Heart left ventricle (tissue), 16 donors: ENCODE measurements around the gene PLCB2. TPM values are rescaled to one million over a fixed set of nuclear protein-coding genes. Genes with fewer than 3 reads are reported as not detected.

ENCODE experiments used
- ATAC-seq, 4 donors: fragments of 200-7000 bp; cut with Tn5 transposase; one replicate each; pipeline ENCODE4 v1.9.1; 2020 to 2022; ENCODE audit warnings: moderate library complexity in 4 of 4, mild to moderate bottlenecking in 3 of 4, moderate number of reproducible peaks in 1 of 4
- DNase-seq, 5 donors: peaks; one replicate each; pipeline ENCODE4 v3.0.0-alpha.2; 2020
- H3K27ac ChIP-seq, 12 donors: fragments of 200-600 bp; sonication (generic) in 4 of 12; one replicate each; pipeline versions ENCODE4 v1.5.0 to v1.8.0; 2016 to 2022; ENCODE audit warnings: mild to moderate bottlenecking in 2 of 12
- H3K27me3 ChIP-seq, 9 donors: fragments of 200-600 bp; sonication (generic) in 2 of 9; one replicate each; pipeline versions ENCODE4 v1.5.1 to v1.8.0; 2016 to 2022; ENCODE audit warnings: mild to moderate bottlenecking in 3 of 9
- H3K36me3 ChIP-seq, 9 donors: fragments of 200-600 bp; sonication (generic) in 2 of 9; one replicate each; pipeline versions ENCODE4 v1.5.0 to v1.8.0; 2018 to 2022; ENCODE audit warnings: mild to moderate bottlenecking in 2 of 9
- H3K4me1 ChIP-seq, 12 donors: fragments of 200-600 bp; sonication (generic) in 4 of 12; one replicate each; pipeline versions ENCODE4 v1.5.0 to v1.8.0; 2016 to 2022; ENCODE audit warnings: mild to moderate bottlenecking in 3 of 12
- H3K4me3 ChIP-seq, 12 donors: fragments of 200-600 bp; sonication (generic) in 4 of 12; one replicate each; pipeline versions ENCODE4 v1.5.0 to v1.8.0; 2017 to 2022; ENCODE audit warnings: mild to moderate bottlenecking in 9 of 12, moderate library complexity in 4 of 12
- H3K9me3 ChIP-seq, 12 donors: fragments of 200-600 bp; sonication (generic) in 4 of 12; one replicate each; pipeline versions ENCODE4 v1.5.0 to v1.8.0; 2016 to 2022; ENCODE audit warnings: mild to moderate bottlenecking in 1 of 12
- CTCF ChIP-seq, 12 donors: fragments of 200-600 bp; sonication (generic) in 4 of 12; IDR thresholded peaks; one replicate each; pipeline versions ENCODE4 v1.5.0 to v1.8.0; 2018 to 2022; ENCODE audit warnings: antibody characterized with exemption in 12 of 12, mild to moderate bottlenecking in 5 of 12
- POLR2A ChIP-seq, 2 donors: fragments of 450-650 bp; IDR thresholded peaks; one replicate each; pipeline ENCODE4 v1.6.1; 2017; ENCODE audit warnings: antibody characterized with exemption in 2 of 2, mild to moderate bottlenecking in 2 of 2, moderate library complexity in 2 of 2
- WGBS, 4 donors: extraction: QIAGEN DNeasy Blood & Tissue Kit in 2 of 4; methylation state at CpG; one replicate each; pipeline versions ENCODE4 v1.1.5 to v1.1.7; 2013 to 2018; 5-methylcytosine and 5-hydroxymethylcytosine counted together
- intact Hi-C, 10 donors: fragments of 100-400 bp; cut with DNase I; formaldehyde crosslinking; loops; one replicate each; pipeline versions ENCODE4 v1.11.1 to v1.14.2; 2022
- polyA plus RNA-seq, 2 donors: library from polyadenylated mRNA; stranded (reverse); fragments of 200-250 nt; gene quantifications; one replicate each; pipeline ENCODE4 v1.2.3, GENCODE V29; 2013
- total RNA-seq, 9 donors: library from RNA; depleted of rRNA in 2 of 9; stranded (reverse); fragments of >200 nt in 2 of 9; fragmentation: NEBNext Ultra II Directional in 3 of 9; extraction: Animal tissue kit (Norgen Biotek cat#: 25700) in 3 of 9; gene quantifications; one replicate each; pipeline versions ENCODE4 v1.1.0 to v1.2.4, GENCODE V29; 2016 to 2023
- donor health status: ischemic (EF 13 %, LVEDD 7.1; RV severe dilation, severe dysfunction).
- donor health status: healthy with polysubstance abuse.
- donor health status: DM: no; HTN: yes; CAD: no.
- donor health status: DM: no; HTN: no; CAD: no.
- donor health status: ischemic (EF 25% LVEDD 6.9; RV normal size, moderate dysfunction).
- donor health status: ischemic (EF 25% LVEDD 5.7; RV mildly dilated, moderate dysfunction).
- donor health status: healthy.
- donor health status: DM: yes; HTN: yes; CAD: no.
- donor health status: ischemic (EF 35%, LVEDD 5.7; RV mildly dilated, moderate dysfunction).
- donor health status: nonischemic (EF 11% LVEDD 7.7; RV severe dilation, severe dysfunction).
- donor health status: DM: yes; HTN: yes; CAD: no.
- donor health status: PGD.
- donor health status: ischemic (EF 29% LVEDD 5.4; RV normal size, mild dysfunction).
- donor health status: nonischemic (EF 23%, LVEDD 6.1; RV moderate dilation, normal function).

Gene PLCB2
- total and polyA plus RNA-seq, 11 donors, result 1.6 to 46.2 (median 4.8) TPM

GRCh38 chr15:40275523-40275922, 32.2 kb downstream of the PLCB2 start:
- H3K4me1 ChIP-seq, result peaks cover 0 to 34% (median 5%) of the 10 kb centered on the region in 12 donors
- H3K36me3 ChIP-seq, result no peaks in the 10 kb centered on the region
- intact Hi-C loops, result loop anchor here (1.0 to 10.0 kb wide), 9 partner anchors 37 to 491 kb away; partner anchors contain the start of gene FSIP1 (in 2 of the 10)
- ATAC-seq (no peak), DNase-seq (no peak)
- 75 to 80% (median 77%) methylated on average over 5 of the region's 5 CpGs for WGBS, 4 donors
- no peaks in the 10 kb centered on the region for H3K9me3 ChIP-seq
- peaks cover 5 to 29% (median 17%) of the 10 kb centered on the region in 9 donors for H3K27me3 ChIP-seq
- H3K4me3 ChIP-seq, result no peak overlapping the region
- TF ChIP-seq POLR2A (IDR thresholded peaks at IDR 0.05), result no peak
- TF ChIP-seq CTCF (IDR thresholded peaks at IDR 0.05), result no peak
- H3K27ac ChIP-seq, result no peak overlapping the region

GRCh38 chr15:40274350-40275274, 33.1 kb downstream of the PLCB2 start:
- Histone ChIP-seq H3K4me3 (no peak overlapping the region), H3K27me3 (peaks cover 2 to 20% (median 8%) of the 10 kb centered on the region in 9 donors), H3K9me3 (no peaks in the 10 kb centered on the region), H3K36me3 (no peaks in the 10 kb centered on the region), H3K27ac (no peak overlapping the region), H3K4me1 (peaks cover 0 to 31% (median 2%) of the 10 kb centered on the region in 12 donors)
- peak; percentile 43 to 69 (median 55) for ATAC-seq
- intact Hi-C loops, result loop anchor here (1.0 to 10.0 kb wide), 13 partner anchors 38 to 490 kb away; partner anchors contain the start of gene FSIP1 (in 2 of the 10)
- TF ChIP-seq POLR2A (IDR thresholded peaks at IDR 0.05), result no peak
- peak; percentile 99 to 100 (median 100) for TF ChIP-seq CTCF (IDR thresholded peaks at IDR 0.05)
- peak; percentile 79 to 90 (median 82) for DNase-seq
- 50 to 57% (median 53%) methylated on average over 25 to 26 of the region's 26 CpGs for WGBS, 4 donors

GRCh38 chr15:40273428-40273827, 34.3 kb downstream of the PLCB2 start:
- TF ChIP-seq POLR2A (IDR thresholded peaks at IDR 0.05) (no peak), CTCF (IDR thresholded peaks at IDR 0.05) (no peak)
- no peaks in the 10 kb centered on the region for H3K36me3 ChIP-seq
- no peaks in the 10 kb centered on the region for H3K9me3 ChIP-seq
- no peak for ATAC-seq
- DNase-seq, result no peak
- H3K27ac ChIP-seq, result no peak overlapping the region
- peaks cover 0 to 26% (median 0%) of the 10 kb centered on the region in 12 donors for H3K4me1 ChIP-seq
- no peak overlapping the region for H3K4me3 ChIP-seq
- intact Hi-C loops, result loop anchor here in 6 of 10 donors (1.0 to 10.0 kb wide), 5 partner anchors 55 to 489 kb away; partner anchors contain the start of gene FSIP1 (in 2 of the 6)
- H3K27me3 ChIP-seq, result peaks cover 0 to 8% (median 0%) of the 10 kb centered on the region in 9 donors
- 79 to 87% (median 86%) methylated on average over 9 of the region's 9 CpGs for WGBS, 4 donors

- H3K27ac ChIP-seq, result no peak overlapping the region
- no peaks in the 10 kb centered on the region for H3K9me3 ChIP-seq
- no peak for DNase-seq
- intact Hi-C loops, result loop anchor here in 6 of 10 donors (1.0 to 10.0 kb wide), 5 partner anchors 54 to 488 kb away; partner anchors contain the start of gene FSIP1 (in 2 of the 6)
- peaks cover 0 to under 1% (median 0%) of the 10 kb centered on the region in 9 donors for H3K27me3 ChIP-seq
- WGBS, 4 donors, result 77 to 92% (median 79%) methylated on average over 14 to 20 of the region's 20 CpGs
- H3K4me1 ChIP-seq, result peaks cover 0 to 20% (median 0%) of the 10 kb centered on the region in 12 donors
- no peaks in the 10 kb centered on the region for H3K36me3 ChIP-seq
- peak in 2 of 12 donors; percentile 18 to 24 for TF ChIP-seq CTCF (IDR thresholded peaks at IDR 0.05)
- no peak for TF ChIP-seq POLR2A (IDR thresholded peaks at IDR 0.05)
- no peak overlapping the region for H3K4me3 ChIP-seq
- ATAC-seq, result no peak
These were observed 35.2 kb downstream of the PLCB2 start for GRCh38 chr15:40272485-40273056.
